WTC11 (cell line): ENCODE results near the gene SIGLEC7.

ENCODE experiments used
- AFF4 ChIP-seq: sonication (generic); formaldehyde crosslinking; IDR thresholded peaks from 2 replicates; pipeline ENCODE4 v1.8.1; 2023; ENCODE audit warnings: mild to moderate bottlenecking, missing genetic modification reagents, borderline replicate concordance
- MYBL2 ChIP-seq: sonication (generic); formaldehyde crosslinking; IDR thresholded peaks from 2 replicates; pipeline ENCODE4 v1.8.1; 2023; ENCODE audit warnings: mild to moderate bottlenecking, moderate library complexity, missing genetic modification reagents
- TP53 ChIP-seq: sonication (generic); formaldehyde crosslinking; IDR thresholded peaks from 2 replicates; pipeline ENCODE4 v1.8.1; 2023; ENCODE audit warnings: mild to moderate bottlenecking, missing genetic modification reagents
- TF ChIP-seq, protein P1 (sequence below): fragments of 200-600 bp; IDR thresholded peaks from 2 replicates; pipeline ENCODE4 v1.8.0; 2022; ENCODE audit warnings: antibody characterized with exemption
- TF ChIP-seq, protein P2 (sequence below): fragments of 250-450 bp; sonication (Bioruptor Pico); IDR thresholded peaks from 2 replicates; pipeline ENCODE4 v2.1.2; 2022; ENCODE audit warnings: mild to moderate bottlenecking, moderate library complexity

DNA sequence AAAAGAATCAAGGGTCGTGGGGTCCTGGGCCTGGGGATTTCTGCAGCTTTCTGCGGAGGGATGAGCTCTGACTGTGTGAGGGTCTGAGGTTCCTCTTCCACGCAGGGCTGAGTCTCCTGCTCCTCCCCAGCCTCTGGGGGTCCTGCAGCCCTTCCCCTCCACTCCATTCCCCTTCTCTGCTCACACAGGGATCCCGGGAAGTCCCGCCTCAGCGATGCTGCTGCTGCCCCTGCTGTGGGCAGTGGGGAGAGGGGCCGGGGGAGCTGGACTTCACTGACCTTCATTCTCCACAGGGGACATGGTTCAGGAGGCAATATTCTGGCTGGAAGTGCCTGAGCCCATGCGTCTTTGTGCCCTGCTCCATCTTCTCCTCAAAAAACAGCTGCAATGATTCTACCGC, 56.5 kb downstream of the SIGLEC7 start:
- TF ChIP-seq, protein P1, sequence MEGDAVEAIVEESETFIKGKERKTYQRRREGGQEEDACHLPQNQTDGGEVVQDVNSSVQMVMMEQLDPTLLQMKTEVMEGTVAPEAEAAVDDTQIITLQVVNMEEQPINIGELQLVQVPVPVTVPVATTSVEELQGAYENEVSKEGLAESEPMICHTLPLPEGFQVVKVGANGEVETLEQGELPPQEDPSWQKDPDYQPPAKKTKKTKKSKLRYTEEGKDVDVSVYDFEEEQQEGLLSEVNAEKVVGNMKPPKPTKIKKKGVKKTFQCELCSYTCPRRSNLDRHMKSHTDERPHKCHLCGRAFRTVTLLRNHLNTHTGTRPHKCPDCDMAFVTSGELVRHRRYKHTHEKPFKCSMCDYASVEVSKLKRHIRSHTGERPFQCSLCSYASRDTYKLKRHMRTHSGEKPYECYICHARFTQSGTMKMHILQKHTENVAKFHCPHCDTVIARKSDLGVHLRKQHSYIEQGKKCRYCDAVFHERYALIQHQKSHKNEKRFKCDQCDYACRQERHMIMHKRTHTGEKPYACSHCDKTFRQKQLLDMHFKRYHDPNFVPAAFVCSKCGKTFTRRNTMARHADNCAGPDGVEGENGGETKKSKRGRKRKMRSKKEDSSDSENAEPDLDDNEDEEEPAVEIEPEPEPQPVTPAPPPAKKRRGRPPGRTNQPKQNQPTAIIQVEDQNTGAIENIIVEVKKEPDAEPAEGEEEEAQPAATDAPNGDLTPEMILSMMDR = no peak
- TF ChIP-seq AFF4 (CRISPR knock-in tag) = no peak
- TF ChIP-seq TP53 (CRISPR knock-in tag) = no peak
- TF ChIP-seq MYBL2 (CRISPR knock-in tag) = no peak
- TF ChIP-seq, protein P2, sequence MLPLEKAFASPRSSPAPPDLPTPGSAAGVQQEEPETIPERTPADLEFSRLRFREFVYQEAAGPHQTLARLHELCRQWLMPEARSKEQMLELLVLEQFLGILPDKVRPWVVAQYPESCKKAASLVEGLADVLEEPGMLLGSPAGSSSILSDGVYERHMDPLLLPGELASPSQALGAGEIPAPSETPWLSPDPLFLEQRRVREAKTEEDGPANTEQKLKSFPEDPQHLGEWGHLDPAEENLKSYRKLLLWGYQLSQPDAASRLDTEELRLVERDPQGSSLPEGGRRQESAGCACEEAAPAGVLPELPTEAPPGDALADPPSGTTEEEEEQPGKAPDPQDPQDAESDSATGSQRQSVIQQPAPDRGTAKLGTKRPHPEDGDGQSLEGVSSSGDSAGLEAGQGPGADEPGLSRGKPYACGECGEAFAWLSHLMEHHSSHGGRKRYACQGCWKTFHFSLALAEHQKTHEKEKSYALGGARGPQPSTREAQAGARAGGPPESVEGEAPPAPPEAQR (CRISPR knock-in tag) = no peak
